Activated CD4-positive, CD25-positive, alpha-beta regulatory T cell treated with anti-CD3 and anti-CD28 coated beads, Interleukin-2, amount 50 U/mL, for 24 hours (primary cell): ENCODE results near the gene UVRAG.

Source experiments
- ATAC-seq, 2 donors: fragments of 150-1000 bp; cut with Tn5 transposase; one replicate each; pipeline ENCODE4 v1.10.0; 2021; ENCODE audit warnings: mild to moderate bottlenecking in 1 of 2, moderate library complexity in 1 of 2

The UVRAG gene

GRCh38 chr11:76124905-76125770 lies 310.1 kb downstream of the UVRAG start:
- ATAC-seq = no peak

GRCh38 chr11:76129729-76130128 lies 314.7 kb downstream of the UVRAG start:
- ATAC-seq = no peak

GRCh38 chr11:76131142-76131541 lies 316.1 kb downstream of the UVRAG start:
- ATAC-seq = no peak

GRCh38 chr11:76131671-76132631 lies 316.9 kb downstream of the UVRAG start:
- no peak for ATAC-seq

GRCh38 chr11:76134239-76134638 lies 319.2 kb downstream of the UVRAG start:
- no peak for ATAC-seq

GRCh38 chr11:76135491-76135890 lies 320.5 kb downstream of the UVRAG start:
- ATAC-seq = no peak

GRCh38 chr11:76139314-76139713 lies 324.3 kb downstream of the UVRAG start:
- no peak for ATAC-seq

GRCh38 chr11:76140912-76141574 lies 326.0 kb downstream of the UVRAG start:
- no peak for ATAC-seq

- no peak for ATAC-seq
Observed at GRCh38 chr11:76141901-76142588, 327.0 kb downstream of the UVRAG start.

- ATAC-seq = no peak
Observed at GRCh38 chr11:76143274-76143673, 328.3 kb downstream of the UVRAG start.

GRCh38 chr11:76147106-76147740 lies 332.2 kb downstream of the UVRAG start:
- no peak for ATAC-seq

- ATAC-seq = no peak
Observed at GRCh38 chr11:76148231-76148630, 333.2 kb downstream of the UVRAG start.

- no peak for ATAC-seq
Observed at GRCh38 chr11:76148941-76149613, 334.1 kb downstream of the UVRAG start.

- ATAC-seq = no peak
Observed at GRCh38 chr11:76149713-76150112, 334.7 kb downstream of the UVRAG start.

GRCh38 chr11:76150141-76150540 lies 335.1 kb downstream of the UVRAG start:
- no peak for ATAC-seq

- no peak for ATAC-seq
Observed at GRCh38 chr11:76151556-76152085, 336.6 kb downstream of the UVRAG start.

- peak; percentile 93 to 96 for ATAC-seq
Observed at GRCh38 chr11:76152086-76152681, 337.2 kb downstream of the UVRAG start.

GRCh38 chr11:76152741-76153570 lies 337.9 kb downstream of the UVRAG start:
- no peak for ATAC-seq

- ATAC-seq = no peak
Observed at GRCh38 chr11:76153571-76153923, 338.5 kb downstream of the UVRAG start.
